AG04450 (cell line): Measurements from ENCODE around the gene LCA5L. TPM values are rescaled to one million over a fixed set of nuclear protein-coding genes. Genes with fewer than 3 reads are reported as not detected.
A peak's percentile ranks its signal among the peaks of the same experiment; 100 is the strongest.
"Not testable (repeated sequence)": the region's sequence is repeated elsewhere in the genome, so short reads cannot be mapped to it uniquely, and the experiment has no call there.

Experiments used
- CTCF ChIA-PET: fragments of 300-600, 350-600 bp; formaldehyde crosslinking; extraction: SDS; loops from one replicate; lab custom pipeline; 2022; ENCODE audit warnings: antibody characterized with exemption, inconsistent platforms; lab: Charles Lee
- POLR2A ChIA-PET: fragments of 350-600 bp; formaldehyde crosslinking; extraction: SDS; loops from one replicate; lab custom pipeline; 2021; ENCODE audit warnings: antibody characterized with exemption, inconsistent platforms; lab: Yijun Ruan, JAX
- DNase-seq: peaks from one replicate; pipeline ENCODE4 v3.0.0-alpha.2; 2011; ENCODE audit warnings: low read depth, low spot score
- H3K27ac ChIP-seq: one replicate; pipeline ENCODE4 v1.5.1; 2012; ENCODE audit warnings: low read depth, low read length, control low read depth
- H3K27me3 ChIP-seq: one replicate; pipeline ENCODE4 v1.6.0; 2012; ENCODE audit warnings: low read length; ENCODE audit not compliant: control insufficient read depth, insufficient read depth
- H3K4me3 ChIP-seq: 2 replicates; pipeline ENCODE4 v1.5.1; 2011; ENCODE audit warnings: mild to moderate bottlenecking, low read depth, low read length, control low read depth
- H3K9me3 ChIP-seq: 2 replicates; pipeline ENCODE4 v1.5.1; 2012; ENCODE audit warnings: low read length; ENCODE audit not compliant: control insufficient read depth, insufficient read depth
- polyA plus RNA-seq: library from polyadenylated mRNA; depleted of rRNA; stranded (reverse); fragments of >200 nt; gene quantifications from 2 replicates; pipeline ENCODE4 v1.2.3, GENCODE V29; 2011
- TF ChIP-seq, protein P1 (sequence below): IDR thresholded peaks from 2 replicates; pipeline ENCODE4 v1.5.1; 2011; ENCODE audit warnings: low read depth, low read length, control low read depth, inconsistent platforms

LCA5L gene
- polyA plus RNA-seq, 1 experiment: 1.1 TPM

DNA sequence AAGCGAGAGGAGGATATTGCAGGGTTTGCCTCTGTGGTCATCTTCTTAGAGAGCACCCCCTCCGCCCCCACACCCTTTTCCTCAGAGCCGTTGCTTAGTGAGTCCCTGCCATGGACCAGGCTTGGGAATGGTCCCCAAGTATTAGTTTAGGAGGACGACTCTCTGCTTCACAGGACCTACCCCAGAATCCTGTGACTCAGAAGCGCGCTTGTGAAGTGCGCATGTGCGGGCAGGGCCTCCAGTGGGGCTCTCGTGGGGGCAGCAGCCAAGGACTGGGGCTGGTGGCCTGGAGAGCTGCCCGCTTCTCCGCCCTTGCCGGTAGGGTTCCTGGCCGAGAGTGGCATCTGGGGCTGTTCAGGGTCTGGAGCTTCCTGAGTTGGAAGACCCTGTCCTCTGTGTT lies 59.4 kb downstream of the LCA5L start:
- CTCF ChIA-PET: no interaction called here
- peak overlapping the region; percentile 54 for H3K4me3 ChIP-seq
- POLR2A ChIA-PET: interaction anchor here (1.0 to 1.3 kb wide), 2 partner anchors 38 to 203 kb away, joined by 3 to 5 read pairs; partner anchors contain the start of gene PSMG1
- no peak overlapping the region for H3K27ac ChIP-seq
- DNase-seq: no peak
- TF ChIP-seq, protein P1, sequence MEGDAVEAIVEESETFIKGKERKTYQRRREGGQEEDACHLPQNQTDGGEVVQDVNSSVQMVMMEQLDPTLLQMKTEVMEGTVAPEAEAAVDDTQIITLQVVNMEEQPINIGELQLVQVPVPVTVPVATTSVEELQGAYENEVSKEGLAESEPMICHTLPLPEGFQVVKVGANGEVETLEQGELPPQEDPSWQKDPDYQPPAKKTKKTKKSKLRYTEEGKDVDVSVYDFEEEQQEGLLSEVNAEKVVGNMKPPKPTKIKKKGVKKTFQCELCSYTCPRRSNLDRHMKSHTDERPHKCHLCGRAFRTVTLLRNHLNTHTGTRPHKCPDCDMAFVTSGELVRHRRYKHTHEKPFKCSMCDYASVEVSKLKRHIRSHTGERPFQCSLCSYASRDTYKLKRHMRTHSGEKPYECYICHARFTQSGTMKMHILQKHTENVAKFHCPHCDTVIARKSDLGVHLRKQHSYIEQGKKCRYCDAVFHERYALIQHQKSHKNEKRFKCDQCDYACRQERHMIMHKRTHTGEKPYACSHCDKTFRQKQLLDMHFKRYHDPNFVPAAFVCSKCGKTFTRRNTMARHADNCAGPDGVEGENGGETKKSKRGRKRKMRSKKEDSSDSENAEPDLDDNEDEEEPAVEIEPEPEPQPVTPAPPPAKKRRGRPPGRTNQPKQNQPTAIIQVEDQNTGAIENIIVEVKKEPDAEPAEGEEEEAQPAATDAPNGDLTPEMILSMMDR: no peak
- peaks cover 2% of the 10 kb centered on the region; the same call in 1 of the 2 replicates for H3K9me3 ChIP-seq
- no peaks in the 10 kb centered on the region for H3K27me3 ChIP-seq

DNA sequence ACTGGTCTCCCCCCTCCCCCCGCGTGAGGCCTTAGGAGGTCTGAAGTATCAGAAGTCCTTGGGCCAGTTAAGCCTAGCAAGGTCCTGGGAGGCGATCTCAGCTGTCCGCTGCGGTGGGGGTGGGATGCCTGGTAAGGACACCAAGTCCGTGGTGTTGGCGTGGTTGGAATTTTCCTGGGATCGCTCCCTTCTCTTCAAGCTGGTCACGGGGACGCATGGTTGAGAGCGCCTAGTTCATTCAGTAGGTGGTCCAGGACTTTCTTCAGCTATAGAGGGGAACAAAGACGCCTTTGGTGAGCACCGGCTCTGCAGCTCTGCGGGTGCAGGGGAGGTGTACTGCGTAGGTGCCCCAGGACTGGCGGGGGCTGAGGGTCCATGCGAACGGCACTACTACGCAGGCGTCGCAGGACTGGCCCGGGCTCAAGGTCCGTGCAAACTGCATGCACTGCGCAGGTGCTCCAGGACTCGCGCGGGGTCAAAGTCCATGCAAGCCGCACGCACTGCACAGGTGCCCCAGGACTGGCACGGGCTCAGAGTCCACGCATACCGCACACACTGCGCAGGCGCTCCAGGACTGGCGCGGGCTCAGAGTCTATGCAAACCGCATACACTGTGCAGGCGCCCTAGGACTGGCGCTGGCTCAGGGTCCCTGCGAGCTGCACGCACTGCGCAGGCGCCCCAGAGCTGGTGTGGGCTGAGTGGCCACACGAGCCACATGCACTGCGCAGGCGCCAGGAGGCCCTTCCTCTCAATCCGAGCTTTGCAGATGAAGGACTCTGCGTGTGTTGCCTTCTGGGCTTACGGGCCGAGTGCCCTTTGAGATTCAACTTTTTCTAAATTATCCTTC lies 60.1 kb downstream of the LCA5L start:
- H3K27me3 ChIP-seq: no peaks in the 10 kb centered on the region
- H3K27ac ChIP-seq: no peak overlapping the region
- peak; percentile 60 for DNase-seq
- TF ChIP-seq, protein P1: no peak
- ChIA-PET POLR2A (interaction anchor here (1.0 to 1.3 kb wide), 2 partner anchors 37 to 202 kb away, joined by 3 to 5 read pairs; partner anchors contain the start of gene PSMG1), CTCF (no interaction called here)
- H3K4me3 ChIP-seq: peak overlapping the region; percentile 54
- peaks cover 2% of the 10 kb centered on the region; the same call in 1 of the 2 replicates for H3K9me3 ChIP-seq

DNA sequence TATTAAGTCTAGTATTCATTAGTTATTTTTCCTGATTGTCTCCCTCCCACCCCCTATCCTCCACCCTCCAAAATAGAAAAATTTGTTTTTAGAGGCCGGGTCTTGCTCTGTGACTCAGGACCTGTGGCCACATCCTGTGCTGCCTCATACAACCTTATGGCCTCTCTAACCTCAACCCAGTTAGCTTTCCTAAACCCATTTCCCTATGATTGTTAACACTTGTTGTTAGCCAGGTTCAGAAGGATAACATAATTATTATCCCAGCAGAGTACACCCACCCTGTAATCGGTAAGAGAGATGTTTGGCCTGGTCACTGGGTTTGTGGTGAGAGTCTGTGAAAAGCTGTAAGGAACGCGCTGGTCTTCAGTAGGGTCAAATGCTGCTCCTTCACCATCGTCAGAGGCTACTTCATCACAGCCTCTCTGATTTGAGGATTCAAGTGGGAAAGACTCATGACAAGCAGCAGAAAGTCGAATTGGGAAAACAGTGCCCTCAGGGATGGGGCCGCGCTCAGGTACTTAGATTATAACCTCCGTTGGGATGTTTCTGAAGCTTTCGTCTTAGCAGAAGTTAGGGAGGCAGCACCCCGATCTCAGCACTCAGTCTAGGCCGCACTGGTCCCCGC lies 60.8 kb downstream of the LCA5L start:
- H3K4me3 ChIP-seq: no peak overlapping the region
- no peak overlapping the region for H3K27ac ChIP-seq
- H3K9me3 ChIP-seq: peaks cover 2% of the 10 kb centered on the region; the same call in 1 of the 2 replicates
- TF ChIP-seq, protein P1: no peak
- H3K27me3 ChIP-seq: no peaks in the 10 kb centered on the region
- DNase-seq: no peak
- CTCF ChIA-PET: no interaction called here
- POLR2A ChIA-PET: interaction anchor here (1.3 kb wide), 1 partner anchor 202 kb away, joined by 5 read pairs; the partner anchor contains the start of gene PSMG1

DNA sequence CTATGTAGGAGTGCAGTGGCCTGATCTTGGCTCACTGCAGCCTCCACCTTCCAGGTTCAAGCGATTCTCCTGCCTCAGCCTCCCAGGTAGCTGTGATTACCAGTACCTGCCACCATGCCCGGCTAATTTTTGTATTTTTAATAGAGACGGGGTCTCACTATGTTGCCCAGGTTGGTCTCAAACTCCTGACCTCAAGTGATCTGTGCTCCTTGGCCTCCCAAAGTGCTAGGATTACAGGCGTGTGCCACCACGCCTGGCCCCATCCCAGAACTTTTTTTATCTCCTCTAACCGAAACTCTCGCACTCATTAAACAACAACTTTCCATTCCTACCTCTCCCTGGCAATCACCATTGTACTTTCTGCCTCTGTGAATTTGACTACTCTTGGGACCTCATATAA lies 63.5 kb downstream of the LCA5L start:
- POLR2A ChIA-PET, DNase-seq, H3K27me3 ChIP-seq, CTCF ChIA-PET, H3K4me3 ChIP-seq, H3K9me3 ChIP-seq, H3K27ac ChIP-seq: not testable (repeated sequence)

DNA sequence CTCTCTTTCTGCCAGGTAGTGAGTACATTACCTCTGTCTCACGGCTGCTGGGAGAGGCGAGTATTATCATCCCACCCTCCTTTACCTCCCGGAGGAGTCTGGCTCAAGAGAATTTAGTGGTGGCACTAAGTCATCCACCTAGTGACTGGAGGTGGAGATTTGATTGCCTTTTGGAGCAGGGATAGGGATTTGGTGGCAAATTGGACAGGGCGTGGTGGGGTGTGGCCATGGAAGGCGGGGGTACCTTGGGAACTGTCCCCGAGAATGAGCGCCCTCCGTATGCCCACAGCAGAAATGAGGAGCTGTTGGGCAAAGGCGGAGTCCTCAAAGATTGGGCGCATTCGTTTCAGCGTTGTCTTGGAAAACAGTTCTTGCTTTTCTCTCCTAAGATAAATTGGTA lies 64.6 kb downstream of the LCA5L start:
- TF ChIP-seq, protein P1: no peak
- POLR2A ChIA-PET: interaction anchor here (1.3 kb wide), 1 partner anchor 67 kb away, joined by 9 read pairs; the partner anchor contains the start of gene BRWD1
- H3K9me3 ChIP-seq: no peaks in the 10 kb centered on the region; the same call in 1 of the 2 replicates
- CTCF ChIA-PET: no interaction called here
- no peak for DNase-seq
- peak overlapping the region; percentile 81 for H3K27ac ChIP-seq
- H3K4me3 ChIP-seq: peak overlapping the region; percentile 82
- H3K27me3 ChIP-seq: peaks cover 3% of the 10 kb centered on the region
